Activated gamma-delta T cell treated with Interleukin-2 at 50 U/mL for 16 hours (primary cell): ENCODE measurements around the gene RABGAP1L.
A peak's percentile ranks its signal among the peaks of the same experiment; 100 is the strongest.
"Not testable (repeated sequence)": the region's sequence is repeated elsewhere in the genome, so short reads cannot be mapped to it uniquely, and the experiment has no call there.

ENCODE experiments used
- DNase-seq: peaks from one replicate; pipeline ENCODE4 v3.0.0-alpha.2; 2020

RABGAP1L gene

DNA sequence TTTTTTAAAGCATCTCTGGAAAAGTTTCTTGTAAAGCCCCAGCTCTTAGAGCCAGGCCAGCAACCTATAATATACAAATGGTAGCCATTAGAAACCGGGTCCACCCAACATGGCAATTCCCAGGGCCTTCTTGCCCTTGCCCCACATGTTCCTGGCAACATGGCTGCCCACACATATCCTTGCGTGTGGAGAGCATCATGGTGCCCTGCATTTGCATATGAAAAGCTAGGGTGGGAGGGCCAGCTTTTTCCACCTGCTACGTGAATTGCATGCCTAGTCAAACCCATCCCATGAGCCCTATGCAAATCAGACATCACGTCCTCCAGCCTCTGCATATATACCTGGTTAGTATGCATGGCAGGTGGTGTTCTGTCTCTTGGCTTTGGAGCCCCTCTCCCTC, 88.2 kb downstream of the RABGAP1L start:
- no peak for DNase-seq

DNA sequence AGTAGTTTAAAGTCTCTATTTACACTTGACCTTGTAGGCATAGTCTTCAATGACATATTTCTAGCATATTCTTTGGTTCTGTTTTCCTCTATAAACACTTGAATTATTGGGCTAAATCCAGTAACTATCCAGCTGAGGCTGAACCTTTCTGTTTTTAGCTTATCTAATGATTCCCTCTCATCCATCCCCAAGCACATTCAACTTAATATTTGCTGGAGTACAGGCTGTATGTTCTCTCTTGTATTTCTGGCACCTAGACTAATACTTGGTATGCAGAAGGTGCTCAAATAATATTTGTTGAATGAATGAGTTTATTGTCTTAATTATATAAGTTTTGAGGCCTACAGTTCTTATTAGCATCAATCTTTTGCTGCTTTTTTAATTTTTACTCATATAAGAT, 88.7 kb downstream of the RABGAP1L start:
- DNase-seq, result no peak

DNA sequence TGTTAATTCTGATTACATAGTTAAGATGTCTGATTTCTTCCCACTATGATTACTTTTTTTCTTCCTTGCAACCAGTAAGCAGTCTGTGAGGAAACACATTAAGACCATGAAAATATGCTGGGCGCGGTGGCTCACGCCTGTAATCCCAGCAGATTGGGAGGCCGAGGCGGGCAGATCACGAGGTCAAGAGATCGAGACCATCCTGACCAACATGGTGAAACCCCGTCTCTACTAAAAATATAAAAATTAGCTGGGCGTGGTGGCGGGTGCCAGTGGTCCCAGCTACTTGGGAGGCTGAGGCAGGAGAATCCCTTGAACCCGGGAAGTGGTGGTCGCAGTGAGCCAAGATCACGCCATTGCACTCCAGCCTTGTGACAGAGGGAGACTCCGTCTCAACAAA, 97.1 kb downstream of the RABGAP1L start:
- not testable (repeated sequence) for DNase-seq

GRCh38 chr1:174258148-174258550, 98.8 kb downstream of the RABGAP1L start:
- peak; percentile 23 for DNase-seq

GRCh38 chr1:174262349-174263241, 103.3 kb downstream of the RABGAP1L start:
- DNase-seq, result no peak

DNA sequence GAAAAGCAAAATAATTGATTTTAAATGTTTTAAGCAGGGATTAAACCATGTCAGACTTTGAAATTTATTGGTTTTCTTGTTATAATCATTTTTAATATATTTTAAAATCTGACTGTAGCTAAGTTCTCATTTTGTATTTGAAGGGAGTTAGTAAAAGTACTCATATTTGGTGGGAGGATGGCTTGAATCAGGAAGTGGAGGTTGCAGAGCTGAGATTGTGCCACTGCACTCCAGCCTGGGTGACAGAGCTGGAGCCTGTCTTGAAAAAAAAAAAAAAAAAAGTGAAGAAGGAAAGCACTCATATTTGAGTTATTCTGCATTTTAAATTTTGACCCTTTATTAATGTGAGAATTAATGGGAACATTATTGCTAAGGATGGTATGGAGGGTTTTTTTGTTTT, 106.0 kb downstream of the RABGAP1L start:
- DNase-seq, result no peak

DNA sequence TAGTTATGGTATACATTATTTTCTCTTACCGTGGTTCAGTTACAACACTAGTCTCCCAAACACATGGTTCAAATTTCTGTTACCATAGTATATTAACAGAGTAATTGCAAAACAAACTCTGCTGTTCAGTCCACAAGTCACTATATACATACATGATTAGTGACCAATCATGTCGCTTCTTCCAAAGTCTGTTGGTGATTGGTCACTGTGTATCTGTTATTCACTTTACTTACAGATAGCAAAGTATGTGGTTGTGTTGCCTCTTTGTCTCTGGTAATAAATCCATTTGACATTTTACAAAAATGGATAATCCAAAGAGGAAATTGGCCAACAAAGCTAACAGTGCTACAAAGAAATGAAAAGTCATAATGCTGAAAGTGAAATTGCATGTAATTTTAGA, 107.2 kb downstream of the RABGAP1L start:
- DNase-seq, result no peak

- DNase-seq, result no peak
These were observed 107.8 kb downstream of the RABGAP1L start for GRCh38 chr1:174266991-174267612.

DNA sequence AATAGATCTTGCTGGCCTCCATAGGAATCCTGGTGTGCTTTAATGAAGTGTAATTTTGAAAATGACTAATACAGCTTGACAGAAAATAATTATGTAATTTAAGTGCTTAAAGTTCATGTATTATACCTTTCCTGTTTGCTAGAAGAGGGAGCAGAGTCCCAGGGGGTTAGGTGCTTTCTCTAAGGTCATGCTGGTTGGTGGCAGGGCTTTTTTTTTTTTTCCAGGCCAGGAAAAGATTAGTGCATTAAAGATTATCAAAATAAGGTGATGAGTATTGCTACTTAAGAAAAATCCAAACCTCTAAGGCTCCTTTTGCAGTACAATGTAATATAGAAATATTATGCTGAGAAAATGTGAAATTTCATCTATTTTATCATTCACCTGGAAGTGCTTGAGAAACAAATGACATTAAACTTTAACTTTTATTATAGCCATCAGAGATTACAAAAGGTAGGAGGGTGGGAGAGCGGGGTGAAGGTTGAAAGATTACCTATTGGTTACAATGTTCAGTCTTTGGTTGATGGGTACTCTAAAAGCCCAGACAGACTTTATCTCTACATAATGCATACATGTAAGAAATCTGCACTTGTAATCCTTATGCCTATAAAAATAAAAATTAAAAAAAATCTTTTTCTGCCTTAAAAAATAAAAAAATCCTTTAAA, 110.8 kb downstream of the RABGAP1L start:
- no peak for DNase-seq

DNA sequence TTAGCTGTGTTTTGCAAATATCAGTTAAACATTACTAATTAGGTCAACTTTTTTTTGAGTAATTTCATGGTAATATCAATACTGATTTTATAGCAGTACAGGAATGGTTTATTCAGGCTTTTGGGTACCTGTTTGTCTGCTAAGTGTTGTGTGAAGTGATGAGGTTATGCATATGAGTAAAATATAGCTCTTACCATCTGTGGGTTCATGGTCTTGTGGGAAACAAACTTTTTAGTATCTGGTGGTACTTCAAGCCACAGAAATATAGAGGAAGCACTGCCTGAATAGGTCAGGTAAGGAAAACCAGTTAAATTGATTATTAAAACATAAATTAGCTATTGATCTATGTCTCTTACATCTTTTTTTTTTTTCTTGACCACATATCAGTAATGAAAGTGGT, 113.9 kb downstream of the RABGAP1L start:
- no peak for DNase-seq

GRCh38 chr1:174273776-174274175, 114.5 kb downstream of the RABGAP1L start:
- no peak for DNase-seq

DNA sequence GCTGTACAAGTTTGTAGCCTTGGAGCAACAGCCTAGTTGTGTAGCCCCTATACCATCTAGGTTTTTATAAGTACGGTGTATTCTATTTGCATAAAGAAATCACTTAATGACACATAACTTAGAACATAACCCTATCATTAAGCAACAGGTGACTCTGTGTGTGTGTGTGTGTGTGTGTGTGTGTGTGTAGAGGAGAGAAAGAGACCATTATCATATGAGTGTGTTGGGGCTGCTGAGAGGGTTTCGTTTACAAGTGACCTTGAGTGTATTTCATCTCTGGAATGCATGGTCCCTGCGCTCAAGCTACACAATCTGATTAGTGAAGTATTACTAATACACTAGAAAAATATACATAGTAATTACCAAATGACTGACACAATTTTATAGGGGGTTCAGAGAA, 115.1 kb downstream of the RABGAP1L start:
- DNase-seq, result no peak

- no peak for DNase-seq
These were observed 115.6 kb downstream of the RABGAP1L start for GRCh38 chr1:174274884-174275283.

DNA sequence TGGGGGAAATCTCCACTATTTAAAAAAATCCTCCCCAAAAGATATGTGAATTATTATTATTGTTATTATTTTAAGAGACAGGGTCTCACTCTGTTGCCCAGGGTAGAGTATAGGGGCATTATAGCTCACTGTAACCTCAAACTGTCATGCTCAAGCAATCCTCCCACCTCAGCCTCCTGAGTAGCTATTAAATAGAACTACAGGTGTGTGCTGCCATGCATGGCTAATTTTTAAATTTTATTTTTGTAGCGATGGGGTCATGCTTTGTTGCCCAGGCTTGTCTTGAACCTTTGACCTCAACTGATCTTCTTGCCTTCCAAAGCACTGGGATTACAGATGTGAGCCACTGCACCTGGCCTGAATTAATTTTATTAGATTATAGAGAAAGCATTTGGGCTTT, 116.8 kb downstream of the RABGAP1L start:
- DNase-seq, result no peak

GRCh38 chr1:174284052-174284451, 124.7 kb downstream of the RABGAP1L start:
- no peak for DNase-seq

DNA sequence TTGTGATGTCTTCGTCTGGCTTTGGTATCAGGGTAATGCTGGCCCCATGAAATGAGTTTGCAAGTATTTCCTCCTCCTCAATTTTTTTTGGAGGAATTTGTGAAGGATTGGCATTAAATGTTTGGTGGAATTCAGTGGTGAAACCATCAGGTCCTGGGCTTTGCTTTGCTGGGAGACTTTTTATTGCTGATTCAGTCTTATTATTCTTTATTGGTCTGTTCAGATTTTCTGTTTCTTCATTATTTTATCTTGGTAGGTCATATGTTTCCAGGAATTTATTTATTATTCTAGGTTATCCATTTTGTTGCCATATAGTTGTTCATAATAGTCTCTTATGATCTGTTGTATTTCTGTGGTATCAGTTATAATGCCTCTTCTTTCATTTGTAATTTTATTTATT, 126.7 kb downstream of the RABGAP1L start:
- DNase-seq, result no peak

DNA sequence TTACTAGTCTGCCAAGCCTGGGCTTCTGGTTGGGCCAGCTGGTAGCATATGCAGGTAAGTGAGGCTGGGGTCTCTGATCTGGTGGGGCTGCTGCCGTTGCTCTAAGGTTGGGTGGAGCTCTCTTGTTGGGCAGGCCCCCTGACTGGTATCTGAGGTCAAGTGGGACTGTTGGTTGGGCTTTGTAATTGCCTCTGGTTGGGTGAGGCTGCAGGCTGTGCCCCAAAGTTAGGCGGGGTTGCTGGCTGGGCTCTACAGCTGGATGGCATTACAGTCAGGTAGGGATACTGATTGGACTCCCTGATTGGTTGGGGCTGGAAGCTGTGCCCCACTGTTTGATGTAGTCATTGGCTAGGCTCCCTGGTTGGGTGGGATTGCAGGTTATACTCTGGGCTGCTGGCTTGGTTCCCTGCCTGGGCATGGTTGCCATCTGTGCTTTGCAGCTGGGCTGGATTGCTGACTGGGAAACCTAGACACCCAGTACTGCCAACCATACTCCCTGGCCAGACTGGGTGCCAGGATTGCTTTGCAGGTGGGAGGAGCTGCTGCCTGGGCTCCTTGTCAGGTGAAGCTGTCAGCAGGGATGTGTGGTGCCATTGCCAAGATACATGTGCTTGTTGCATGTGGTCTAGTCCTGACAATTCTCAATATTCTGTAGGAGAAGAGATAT, 130.5 kb downstream of the RABGAP1L start:
- no peak for DNase-seq

DNA sequence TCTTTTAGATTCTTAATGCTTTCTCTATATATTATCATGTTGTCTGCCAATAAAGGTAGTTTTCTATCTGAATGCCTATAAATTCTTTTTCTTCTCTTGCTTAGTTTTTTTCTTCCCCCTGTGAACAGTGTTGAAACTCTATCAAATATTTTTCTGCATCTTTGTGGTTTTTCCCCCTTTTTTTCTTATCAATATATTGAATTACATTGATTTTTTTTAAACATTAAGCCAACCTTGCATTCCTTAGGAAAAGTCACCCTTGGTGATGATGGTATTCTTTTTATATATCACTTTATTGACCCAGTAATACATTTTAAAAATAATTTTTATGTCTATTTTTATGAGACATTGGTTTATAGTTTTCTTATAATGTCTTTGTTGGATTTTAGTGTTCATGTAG, 131.7 kb downstream of the RABGAP1L start:
- DNase-seq, result no peak

DNA sequence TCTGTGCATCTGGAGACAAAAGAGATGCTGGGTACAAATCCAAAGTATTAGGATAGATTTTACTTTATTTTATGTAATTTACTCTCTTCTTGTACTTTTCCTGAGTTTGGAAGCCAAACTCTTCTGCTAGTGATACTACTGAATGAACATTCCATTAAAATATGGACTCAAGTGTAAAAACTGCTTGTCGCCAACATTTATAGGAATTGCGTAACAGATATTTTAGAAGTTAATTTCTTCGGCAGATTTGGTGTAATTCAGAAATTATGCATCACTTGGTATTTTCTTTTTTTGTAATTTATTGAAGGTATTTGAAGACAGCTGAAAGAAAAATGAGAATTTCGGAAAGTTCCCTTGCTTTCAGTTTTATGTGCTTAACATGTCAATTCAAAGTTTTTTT, 137.0 kb downstream of the RABGAP1L start:
- DNase-seq, result no peak

- DNase-seq, result no peak
These were observed 138.0 kb downstream of the RABGAP1L start for GRCh38 chr1:174297351-174297750.

DNA sequence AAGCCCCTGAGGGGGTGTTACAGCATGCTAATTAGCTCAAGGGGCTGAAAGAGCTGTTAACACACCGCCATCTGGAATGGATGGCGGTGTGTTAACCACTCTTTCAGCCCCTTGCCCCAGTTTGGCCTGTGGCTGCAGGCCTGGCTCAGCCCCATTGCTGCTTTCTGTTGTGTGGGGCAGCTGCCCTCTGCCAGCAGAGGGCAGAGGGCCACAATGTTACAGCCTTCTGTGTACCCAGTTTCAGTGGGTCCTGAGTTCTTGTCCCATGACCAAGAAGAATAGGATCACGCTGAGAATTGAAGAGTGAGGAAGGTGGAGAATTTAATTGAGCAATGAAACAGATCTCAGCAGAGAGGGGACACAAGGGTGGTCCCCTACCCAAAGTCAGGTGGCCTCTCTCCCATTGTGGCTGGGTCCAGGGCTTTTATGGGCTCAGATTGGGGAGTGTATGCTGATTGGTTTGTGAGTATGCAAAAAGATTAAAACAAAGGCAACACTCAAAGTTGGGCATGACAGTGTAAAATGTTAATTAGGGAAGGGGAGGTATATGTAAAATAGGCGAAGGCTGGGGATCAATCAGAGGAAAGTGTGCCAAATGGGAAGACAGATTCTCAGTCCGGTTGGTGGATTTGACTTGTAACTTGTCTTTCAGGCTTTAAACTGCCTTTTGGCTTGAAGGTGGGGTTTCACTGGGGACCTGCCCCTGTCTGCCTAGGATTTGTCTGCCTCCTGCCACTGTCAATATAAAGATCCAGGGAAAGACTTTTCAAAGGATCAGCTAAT, 142.2 kb downstream of the RABGAP1L start:
- DNase-seq, result no peak

DNA sequence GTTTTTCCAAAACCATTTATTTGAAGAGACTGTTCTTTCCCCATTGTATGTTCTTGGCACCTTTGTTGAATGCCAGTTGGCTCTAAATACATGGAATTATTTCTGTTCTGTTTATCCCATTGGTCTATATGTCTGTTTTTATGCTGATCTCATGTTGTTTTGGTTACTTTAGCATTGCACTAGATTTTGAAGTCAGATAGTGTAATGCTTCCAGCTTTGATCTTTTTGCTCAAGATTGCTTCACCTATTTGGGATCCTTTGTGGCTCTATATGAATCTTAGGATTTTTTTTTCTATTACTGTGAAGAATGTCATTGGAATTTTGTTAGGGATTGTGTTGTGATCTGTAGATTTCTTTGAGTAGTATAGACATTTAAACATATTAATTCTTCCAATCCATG, 149.3 kb downstream of the RABGAP1L start:
- DNase-seq, result no peak

GRCh38 chr1:174309490-174309889, 150.2 kb downstream of the RABGAP1L start:
- DNase-seq, result no peak
